Esophagus squamous epithelium (tissue), 4 donors: ENCODE data around the gene GSK3B.

Experiments used
- POLR2A ChIP-seq, 4 donors: fragments of 450-650 bp; IDR thresholded peaks; one replicate each; pipeline ENCODE4 v1.6.1; 2017; ENCODE audit warnings: antibody characterized with exemption in 4 of 4, mild to moderate bottlenecking in 4 of 4, moderate library complexity in 3 of 4
- TF ChIP-seq, protein P1 (sequence below), 6 experiments: fragments of 450-650 bp in 4 of 6; fragments of 200-600 bp in 2 of 6; sonication (generic) in 2 of 6; IDR thresholded peaks; one replicate each; pipeline ENCODE4 v1.5.1; 2016 to 2019; ENCODE audit warnings: antibody characterized with exemption in 6 of 6, mild to moderate bottlenecking in 4 of 6, moderate library complexity in 4 of 6

DNA sequence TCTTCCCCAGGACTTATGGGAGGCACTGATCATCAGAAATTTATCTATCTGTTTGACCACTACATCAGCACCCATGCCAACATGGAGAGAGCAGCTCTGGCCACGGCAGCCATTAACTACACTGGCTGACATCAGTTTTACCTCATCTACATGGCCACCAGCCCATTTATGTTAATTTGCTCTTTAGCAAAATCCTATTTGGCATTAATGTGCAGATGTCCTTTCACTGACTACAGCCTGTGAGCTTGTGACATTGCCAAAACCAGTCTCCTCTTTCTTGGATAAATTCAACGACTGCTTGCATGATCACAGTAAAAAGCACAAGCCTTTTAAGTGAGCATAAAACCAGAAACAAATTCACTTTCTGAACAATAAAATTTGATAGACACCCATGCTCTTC is 264.8 kb downstream of the GSK3B start:
- TF ChIP-seq, protein P1, sequence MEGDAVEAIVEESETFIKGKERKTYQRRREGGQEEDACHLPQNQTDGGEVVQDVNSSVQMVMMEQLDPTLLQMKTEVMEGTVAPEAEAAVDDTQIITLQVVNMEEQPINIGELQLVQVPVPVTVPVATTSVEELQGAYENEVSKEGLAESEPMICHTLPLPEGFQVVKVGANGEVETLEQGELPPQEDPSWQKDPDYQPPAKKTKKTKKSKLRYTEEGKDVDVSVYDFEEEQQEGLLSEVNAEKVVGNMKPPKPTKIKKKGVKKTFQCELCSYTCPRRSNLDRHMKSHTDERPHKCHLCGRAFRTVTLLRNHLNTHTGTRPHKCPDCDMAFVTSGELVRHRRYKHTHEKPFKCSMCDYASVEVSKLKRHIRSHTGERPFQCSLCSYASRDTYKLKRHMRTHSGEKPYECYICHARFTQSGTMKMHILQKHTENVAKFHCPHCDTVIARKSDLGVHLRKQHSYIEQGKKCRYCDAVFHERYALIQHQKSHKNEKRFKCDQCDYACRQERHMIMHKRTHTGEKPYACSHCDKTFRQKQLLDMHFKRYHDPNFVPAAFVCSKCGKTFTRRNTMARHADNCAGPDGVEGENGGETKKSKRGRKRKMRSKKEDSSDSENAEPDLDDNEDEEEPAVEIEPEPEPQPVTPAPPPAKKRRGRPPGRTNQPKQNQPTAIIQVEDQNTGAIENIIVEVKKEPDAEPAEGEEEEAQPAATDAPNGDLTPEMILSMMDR (IDR thresholded peaks at IDR 0.05), result no peak
- no peak for TF ChIP-seq POLR2A (IDR thresholded peaks at IDR 0.05)
